Bone marrow (tissue), 2 donors: ENCODE data around the gene PITPNC1.
"Not testable (repeated sequence)": the region's sequence is repeated elsewhere in the genome, so short reads cannot be mapped to it uniquely, and the experiment has no call there.

Source experiments
- DNase-seq, 2 donors: peaks; one replicate each; lab custom pipeline; 2025; lab: John Stamatoyannopoulos, UW

Gene PITPNC1

DNA sequence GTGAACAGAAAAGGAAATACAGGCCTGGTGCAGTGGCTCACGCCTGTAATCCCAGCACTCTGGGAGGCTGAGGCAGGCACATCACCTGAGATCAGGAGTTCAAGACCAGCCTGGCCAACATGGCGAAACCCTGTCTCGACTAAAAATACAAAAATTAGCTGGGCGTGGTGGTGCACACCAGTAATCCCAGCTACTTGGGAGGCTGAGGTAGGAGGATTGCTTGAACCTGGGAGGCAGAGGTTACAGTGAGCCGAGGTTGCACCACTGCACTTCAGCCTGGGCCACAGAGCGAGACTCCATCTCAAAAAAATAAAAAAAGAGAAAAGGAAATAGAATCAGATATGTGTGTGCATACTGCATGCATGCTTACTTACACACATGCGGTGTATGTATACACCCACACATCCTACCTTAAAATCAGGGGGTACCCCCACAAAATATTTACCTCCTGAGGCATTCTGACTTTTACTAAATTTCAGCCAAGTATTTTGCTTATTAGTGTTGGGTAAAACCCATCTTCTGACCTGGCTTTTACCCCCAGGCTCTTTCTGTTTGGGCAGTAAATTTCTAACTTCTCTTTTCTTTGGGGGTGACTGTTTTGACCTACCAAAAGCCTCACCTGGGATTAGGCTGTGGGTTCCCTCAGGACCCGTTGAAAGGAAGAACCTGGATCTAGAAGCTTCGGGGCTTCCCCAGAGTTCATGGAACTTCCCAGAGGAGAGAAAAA is 201.8 kb downstream of the PITPNC1 start:
- not testable (repeated sequence) for DNase-seq

DNA sequence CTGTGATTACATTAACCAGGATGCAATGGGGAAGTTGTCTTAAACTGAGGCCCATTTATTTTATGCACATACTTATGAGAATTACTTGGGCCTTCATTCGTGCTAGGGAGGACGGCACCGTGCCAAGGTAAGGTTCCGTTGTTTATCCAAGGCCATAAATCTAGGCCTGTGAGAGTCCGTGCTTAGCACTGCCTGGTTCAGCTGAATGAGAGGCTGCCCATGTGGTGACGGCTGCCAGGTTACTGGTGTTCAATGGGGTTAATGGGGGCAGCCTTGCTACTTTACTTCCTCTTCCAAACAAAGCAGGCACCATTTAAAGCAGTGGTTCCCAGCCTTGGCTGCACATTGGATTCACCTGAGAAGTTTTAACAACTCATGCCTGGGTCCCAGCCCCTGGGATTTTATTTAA is 205.6 kb downstream of the PITPNC1 start:
- no peak for DNase-seq

DNA sequence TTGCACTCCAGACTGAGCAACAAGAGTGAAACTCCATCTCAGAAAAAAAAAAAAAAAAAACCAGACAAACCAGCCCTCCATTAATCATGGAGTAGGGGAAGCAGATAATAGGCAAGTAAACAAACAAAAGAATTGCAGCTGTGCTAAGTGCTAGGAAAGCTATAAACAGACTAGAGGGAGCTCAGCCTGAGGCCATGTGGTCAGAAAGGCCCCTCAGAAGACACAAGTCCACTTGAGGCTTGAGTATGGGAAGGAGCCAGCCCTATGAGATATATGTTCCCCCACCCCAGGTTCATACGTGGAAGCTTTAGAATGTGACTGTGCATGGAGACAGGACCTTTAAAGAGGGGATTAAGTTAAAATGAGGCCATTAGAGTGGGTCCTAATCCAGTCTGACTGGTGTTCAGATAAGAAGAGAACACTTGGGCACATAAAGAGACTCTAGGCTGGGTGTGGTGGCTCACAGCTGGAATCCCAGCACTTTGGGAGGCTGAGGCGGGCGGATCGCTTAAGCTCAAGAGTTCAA is 208.1 kb downstream of the PITPNC1 start:
- no peak for DNase-seq

DNA sequence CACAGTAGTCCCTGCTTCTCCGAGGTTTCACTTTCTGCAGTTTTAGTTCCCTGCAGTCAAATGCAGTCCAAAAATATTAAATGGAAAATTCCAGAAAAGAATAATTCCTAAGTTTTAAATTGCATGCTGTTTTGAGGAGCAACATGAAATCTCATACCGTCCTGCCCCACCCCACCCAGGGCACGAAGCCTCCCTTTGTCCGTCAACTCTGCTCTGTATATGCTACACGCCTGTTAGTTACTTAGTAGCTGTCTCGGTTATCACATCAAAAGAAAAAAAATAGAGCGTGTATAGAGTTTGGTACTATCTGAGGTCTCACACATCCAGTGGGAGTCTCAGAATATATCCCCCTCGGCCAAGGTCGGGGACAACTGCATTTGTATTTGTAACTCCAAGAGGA is 211.2 kb downstream of the PITPNC1 start:
- no peak for DNase-seq

DNA sequence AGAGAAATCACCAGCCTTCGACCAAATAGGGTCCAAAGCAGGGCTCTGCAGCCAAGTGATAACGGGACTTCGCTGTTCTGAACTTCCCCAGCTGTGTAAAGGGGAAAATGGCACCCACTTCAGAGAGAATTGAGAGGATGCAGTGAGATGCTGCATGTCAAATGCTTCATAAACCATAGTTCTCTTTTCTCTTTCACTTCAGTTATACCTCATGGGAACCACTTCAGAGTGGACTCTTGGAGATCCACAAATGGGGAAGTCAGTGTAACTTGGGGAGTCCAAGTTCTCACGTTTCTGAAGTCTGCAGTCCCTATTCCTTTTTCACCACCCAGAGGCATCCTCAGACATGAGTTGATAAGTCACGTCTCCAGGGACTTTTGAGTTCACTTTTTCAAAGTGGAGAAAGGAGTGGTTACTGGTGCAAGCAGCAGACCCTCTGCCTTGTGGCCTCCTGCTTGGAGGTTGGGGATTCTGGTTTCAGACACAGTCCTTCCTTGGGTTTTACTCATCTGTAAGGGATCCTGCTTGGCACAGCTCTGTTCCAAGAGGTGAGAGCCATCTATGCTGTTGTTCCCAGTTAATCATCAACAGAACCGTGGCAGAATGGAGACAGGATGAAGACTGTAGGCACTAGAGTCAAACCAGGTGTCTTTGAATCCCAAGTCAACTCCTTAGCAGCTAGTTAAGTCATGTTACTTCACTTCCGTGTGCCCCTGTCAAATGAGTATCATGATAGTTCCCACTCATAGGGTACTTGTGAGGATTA is 217.2 kb downstream of the PITPNC1 start:
- no peak for DNase-seq

DNA sequence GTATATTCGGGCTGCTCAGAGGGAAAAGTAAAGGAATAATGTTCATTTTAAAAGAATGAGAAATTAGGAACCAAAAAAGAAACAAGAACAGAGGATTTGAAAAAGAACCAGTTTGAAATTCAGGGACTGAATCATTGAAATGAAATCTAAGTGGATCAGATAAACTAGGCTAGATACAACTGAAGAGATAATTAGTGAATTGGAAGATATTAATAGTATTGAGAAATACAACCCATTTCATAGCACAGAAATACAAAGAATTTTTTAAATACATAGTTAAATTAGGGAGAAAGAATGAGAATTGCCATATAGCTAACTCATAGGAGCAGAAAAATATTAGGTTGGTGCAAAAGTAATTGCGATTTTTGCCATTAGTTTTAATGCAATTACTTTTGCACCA is 223.3 kb downstream of the PITPNC1 start:
- DNase-seq: no peak

DNA sequence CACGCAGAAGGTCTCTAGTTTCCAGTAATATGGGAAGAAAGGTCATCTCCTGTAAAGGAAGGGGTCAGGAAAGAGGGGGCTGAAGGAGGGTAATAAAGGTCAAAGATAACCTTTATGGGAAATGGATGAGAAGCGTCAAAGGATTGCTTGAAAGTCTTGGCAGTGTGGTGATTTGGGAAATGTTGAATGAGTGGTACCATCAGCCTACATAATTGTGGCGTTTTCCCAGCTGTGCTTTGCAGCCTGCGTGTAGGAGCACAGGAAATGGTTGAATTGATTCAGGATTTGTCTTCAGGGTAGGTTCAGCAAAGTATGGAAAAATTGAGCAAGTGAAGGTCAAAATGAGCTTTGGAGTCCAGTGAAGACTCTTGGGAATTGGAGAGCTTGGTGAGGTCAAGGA is 224.8 kb downstream of the PITPNC1 start:
- DNase-seq: no peak

DNA sequence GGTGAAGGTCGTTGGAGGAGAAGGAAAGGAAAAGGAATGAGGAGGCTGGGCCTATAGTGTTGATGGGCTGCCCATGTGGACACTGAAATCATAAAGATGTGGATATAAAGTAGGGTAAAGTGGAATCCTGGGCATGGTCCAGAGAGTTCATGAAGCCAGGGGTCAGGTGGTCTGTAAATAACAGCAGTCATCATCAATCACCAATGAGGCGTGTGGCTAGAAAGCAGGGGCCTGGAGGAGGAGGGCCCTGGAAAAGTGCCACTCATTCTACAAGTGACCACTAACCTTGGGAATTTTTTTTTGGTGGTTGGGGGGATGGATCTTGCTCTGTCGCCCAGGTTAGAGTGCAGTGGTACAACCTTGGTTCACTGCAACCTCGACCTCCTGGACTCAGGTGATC is 225.4 kb downstream of the PITPNC1 start:
- DNase-seq: no peak

DNA sequence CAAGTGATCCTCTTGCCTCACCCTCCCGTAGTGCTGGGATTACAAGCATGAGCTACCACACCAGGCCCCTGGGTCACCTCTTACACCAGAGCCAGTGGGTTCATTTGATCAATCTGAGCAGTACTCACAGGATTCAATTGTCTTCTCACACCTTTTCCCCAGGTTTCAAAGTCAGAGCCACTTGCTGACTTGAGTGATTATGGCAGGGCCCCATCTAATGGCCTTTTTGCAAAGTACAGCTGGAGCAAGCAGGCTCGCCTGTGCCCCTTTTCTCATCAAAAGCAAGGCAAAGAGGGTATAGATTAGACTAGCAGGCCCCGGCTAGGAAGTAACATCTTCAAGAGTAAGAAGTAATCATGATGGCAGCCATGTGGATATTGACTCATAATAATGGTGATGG is 225.9 kb downstream of the PITPNC1 start:
- no peak for DNase-seq

DNA sequence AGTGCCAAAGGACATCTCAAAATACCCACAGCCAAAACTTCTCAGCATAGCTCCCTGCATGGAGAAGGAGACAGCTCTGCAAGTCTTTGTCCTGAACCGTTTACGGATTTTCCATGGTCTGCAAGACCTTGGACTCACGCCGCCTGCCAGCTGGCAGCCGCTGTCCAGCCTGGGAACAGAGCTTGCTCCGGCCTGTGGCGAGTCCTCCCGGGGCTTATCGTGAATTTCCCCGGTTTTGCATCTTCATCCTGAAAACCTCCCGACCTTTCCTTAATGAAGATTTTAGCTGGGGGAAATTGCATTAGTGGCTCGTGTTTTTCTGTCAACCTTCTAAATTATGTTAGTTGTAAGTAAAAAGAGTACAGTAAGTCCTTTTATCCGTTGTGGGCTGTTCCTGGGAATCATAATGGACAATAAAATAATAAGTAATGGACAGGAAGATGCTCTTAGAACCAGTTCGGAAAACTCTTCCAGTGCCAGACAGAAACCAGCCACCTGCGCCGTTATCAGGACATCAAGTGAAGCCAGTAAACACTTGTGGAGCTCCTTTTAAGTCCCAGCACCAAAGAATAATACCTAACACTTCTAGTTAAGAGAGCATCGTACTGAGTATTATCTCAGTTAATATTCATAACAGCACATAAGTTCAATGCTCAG is 228.3 kb downstream of the PITPNC1 start:
- no peak for DNase-seq

DNA sequence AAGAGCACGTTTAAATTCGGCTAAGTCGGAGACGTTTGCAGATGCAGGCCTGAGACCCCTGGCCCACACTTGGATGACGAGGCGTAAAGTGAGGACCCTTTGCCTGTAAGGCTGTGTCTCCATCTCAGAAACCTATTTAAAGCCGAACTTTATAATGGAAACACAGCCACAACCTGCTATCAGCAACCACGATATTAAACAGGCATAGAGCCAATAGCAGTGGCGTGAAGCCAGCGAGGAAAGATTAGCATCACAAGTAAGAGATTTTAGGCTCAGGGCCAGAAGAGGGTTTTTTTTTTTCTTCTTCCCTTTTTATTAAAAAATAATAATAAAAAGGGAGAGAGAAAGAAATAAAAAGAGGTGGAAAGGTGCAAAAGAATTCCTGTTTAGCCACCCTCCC is 229.4 kb downstream of the PITPNC1 start:
- no peak for DNase-seq

DNA sequence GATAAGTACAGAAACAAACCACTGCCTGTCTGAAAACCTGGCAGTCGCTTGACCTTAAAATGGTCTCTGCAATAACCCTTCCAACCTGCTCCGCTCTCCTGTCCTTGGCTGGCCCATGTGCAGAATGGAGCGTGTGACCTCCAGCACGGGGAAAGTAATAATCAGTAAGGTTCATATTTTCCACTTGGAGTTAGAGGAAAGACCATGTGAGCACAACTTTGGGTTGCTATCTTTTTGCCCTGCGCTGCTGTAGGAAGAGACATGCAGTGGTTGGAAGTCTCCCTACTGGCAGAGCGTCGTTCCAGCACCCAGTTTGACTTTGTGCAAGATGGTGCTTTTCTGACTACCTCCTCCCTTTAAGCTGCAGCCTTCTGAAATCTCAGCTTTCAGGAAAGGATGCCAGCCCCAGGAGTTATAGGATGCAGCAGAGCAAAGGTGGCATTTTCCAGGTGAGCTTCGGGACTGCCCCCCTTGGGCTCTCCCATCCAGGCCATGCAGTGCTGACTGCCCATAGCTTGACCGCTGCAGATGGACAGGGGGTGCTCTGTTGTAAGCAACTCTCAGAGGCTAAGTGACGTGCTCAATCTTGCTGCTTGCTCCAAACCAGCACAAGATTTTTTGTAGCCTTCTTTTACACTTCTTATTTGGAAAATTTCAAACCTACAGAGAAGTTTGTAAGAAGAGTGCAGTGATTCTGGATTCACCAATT is 230.0 kb downstream of the PITPNC1 start:
- no peak for DNase-seq

DNA sequence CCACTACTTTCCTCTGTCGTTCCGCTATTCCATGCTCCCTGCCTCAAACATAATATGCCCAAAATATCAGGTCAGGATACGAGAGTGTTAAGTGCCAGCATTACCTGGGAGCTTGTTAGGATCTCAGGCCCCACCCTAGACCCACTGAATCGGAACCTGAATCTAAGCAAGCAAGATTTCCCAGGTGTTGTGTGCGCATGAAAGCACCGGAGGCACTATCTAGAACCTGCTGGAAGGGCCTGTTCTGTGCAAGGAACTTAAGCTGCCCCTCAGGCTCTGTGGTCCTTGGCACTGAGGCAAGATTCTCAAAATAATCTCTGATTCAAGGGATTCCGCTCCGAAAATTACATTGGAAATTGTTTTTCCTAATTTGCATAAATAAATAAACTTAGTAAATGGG is 233.0 kb downstream of the PITPNC1 start:
- DNase-seq: no peak

DNA sequence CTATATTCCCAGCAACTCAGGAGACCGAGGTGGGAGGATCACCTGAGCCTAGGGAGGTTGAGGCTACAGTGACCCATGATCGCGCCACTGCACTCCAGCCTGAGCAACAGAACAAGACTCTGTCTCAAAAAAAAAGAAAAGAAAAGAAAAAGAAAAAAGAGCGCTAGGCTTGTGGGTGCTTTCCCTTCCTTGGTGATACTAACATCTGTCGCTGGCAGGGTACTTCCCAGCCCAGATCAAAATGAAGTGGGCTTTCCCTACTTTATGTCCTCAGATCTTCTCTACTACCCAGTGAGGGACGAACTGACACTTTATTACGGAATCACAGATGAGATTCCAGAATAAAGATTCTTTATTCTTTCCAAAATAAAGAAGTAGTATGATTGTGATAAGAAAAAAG is 236.9 kb downstream of the PITPNC1 start:
- no peak for DNase-seq

DNA sequence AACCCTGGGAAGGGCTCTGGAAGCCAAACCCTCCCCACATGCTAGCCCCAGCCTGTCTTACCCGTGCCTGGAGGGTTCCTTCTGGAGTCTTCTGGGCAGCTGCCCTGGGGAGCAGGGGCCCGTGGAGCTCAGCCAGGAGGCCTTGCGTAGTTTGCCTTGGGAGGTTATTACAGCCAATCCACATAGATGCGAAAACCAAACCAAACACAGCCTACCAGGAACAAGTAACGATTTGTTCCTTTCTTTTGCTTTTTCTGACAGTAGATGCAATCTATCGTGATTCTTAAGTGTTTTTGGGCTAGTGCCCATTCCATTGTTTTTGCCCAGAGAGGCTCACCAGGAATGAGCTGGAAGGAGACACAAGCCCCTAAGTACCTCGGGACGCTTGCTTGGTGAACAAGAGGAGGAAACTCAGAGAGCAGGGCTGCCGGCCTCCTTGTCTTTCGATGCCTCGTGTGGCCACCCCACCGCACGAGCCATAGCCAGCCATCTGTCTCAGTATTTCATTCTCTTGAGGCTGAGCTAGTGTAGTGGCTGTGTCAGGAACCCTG is 238.0 kb downstream of the PITPNC1 start:
- no peak for DNase-seq

DNA sequence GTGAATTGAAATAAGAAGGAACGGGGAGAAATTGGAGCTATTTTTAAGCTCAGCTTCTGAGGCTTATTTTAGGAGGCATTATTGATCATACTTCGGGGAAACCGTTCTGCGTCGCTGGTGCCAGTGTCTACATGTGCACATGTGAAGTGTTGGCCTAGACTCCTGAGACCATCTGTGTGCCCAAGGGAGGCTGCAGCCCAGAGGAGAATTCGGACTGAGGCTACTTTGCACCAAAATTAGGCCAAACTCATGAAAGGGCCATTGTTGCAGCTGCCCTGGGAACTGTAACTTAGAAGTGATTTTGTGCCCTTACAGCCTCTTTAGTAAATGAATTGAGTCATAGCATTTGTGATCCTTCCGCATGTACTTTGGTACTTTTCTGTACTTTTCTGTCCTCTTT is 238.7 kb downstream of the PITPNC1 start:
- no peak for DNase-seq

DNA sequence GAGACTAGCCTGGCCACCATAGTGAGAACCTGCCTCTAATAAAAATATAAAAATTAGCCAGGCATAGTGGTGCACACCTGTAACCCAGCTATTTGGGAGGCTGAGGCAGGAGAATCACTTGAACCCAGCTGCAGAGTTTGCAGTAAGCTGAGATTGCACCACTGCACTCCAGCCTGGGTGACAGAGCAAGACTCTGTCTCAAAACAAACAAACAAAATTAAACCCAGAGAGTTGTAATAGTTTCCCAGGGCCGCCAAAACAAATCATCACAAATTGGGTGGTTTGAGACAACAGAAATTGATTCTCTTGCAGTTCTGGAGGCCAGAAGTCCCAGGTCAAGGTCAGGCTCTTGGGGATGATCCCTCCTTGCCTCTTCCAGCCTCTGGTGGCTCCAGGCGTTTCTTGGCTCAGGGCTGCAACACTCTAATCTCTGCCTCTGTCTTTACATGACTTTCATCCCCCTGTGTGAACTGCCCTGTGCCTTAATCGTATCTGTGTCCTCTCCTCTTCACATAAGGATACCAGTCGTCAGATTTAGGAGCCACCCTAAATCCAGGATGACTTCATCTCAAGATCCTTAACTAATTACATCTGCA is 240.3 kb downstream of the PITPNC1 start:
- DNase-seq: no peak

DNA sequence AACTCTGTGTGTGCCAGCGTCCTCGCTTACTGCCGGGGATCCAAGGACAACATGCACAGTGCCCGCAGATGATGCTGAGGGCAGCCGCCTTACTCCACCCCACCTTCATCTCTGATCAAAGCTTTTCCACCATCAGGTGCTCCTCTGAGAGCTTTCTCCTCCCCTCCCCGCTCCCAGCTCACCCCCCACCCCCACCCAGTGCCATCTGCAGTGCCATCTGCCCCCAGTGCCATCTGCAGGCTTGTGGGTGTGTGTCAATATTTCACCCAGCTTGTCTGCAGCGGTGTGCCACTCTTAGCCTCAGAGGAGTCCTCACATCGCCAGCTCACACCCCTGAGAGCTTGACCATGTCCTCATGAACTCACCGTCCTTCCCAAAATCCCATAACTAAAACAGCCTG is 242.5 kb downstream of the PITPNC1 start:
- no peak for DNase-seq

DNA sequence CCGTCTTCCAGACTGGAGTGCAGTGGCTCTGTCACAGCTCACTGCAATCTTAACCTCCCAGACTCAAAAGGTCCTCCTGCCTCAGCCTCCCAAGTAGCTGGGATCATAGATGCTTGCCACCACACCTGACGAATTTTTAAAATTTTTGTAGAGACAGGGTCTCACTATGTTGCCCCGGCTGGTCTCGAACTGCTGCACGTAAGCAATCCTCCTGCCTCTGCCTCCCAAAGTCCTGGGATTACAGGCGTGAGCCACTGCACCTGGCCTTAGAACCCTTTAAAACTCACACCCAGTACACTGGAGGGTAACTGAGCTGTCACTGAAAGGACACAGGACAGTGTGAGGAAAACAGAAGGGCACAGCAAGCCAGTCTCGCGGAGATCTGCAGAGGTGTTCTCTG is 243.0 kb downstream of the PITPNC1 start:
- no peak for DNase-seq

DNA sequence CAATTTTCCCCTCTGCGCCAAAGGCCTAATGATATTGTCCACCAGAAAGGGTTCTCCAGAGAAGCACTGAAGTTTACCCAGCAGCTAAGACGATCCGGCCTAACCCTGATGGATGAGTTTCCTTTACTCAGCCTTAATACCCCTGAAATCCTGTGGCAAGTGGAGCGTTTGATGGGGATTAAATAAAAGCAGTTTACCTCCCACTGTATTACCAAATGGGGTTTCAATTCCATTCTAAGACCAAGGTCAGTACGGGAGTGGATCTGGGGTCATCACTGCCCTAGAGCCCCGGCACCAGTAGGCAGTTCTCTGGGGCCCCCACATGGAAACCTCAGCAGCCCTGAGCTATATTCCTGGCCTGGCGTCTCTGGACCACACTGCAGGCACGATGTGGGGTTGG is 243.6 kb downstream of the PITPNC1 start:
- DNase-seq: no peak

DNA sequence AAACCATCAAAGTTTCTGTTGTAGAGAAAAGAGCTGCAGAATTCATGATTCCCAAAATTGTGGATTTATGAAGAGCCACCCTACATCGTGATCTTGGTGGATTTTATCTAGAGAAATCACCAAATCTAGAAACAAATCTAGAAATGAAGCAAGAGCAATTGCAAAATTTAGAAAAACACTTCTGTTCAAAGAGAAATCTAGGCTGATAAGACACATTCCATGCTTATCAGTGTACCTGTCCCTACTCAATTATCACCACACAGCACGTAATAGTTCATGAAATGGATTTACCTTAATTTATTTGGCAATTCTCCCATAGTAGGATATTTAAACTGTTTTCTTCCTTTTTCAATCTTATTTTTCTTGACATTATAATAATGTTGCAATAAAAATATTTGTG is 246.7 kb downstream of the PITPNC1 start:
- no peak for DNase-seq
